ENCODE results near the gene WDR33. TPM values are rescaled to one million over a fixed set of nuclear protein-coding genes. Genes with fewer than 3 reads are reported as not detected.
A peak's percentile ranks its signal among the peaks of the same experiment; 100 is the strongest.

Gene WDR33
- total RNA-seq, 8 experiments from 2014 or later = 32.8 to 80.9 (median 49.2) TPM

GRCh38 chr2:127702395-127703009 is 108.5 kb downstream of the WDR33 start:
- WGBS, 10 experiments = 42 to 88% (median 56%) methylated on average over 4 to 19 of the region's 19 CpGs
- peaks cover 15 to 24% of the 10 kb centered on the region in 2 donors for H3K4me1 ChIP-seq (replicated peaks in 1 of 2)
- peak overlapping the region; percentile 97 to 99 for H3K27ac ChIP-seq
- ATAC-seq (replicated peaks in 6 of 8) = no peak
- in situ Hi-C loops (cut with MboI; ENCODE audit: low pct_unique_long_range_greater_than_20kb in 2 of 9, low sequenced_read_pairs in 9 of 9, unreplicated experiment in 9 of 9) = no loop called here
- H3K4me3 ChIP-seq = peak overlapping the region; percentile 86 to 99 (median 91)

DNA sequence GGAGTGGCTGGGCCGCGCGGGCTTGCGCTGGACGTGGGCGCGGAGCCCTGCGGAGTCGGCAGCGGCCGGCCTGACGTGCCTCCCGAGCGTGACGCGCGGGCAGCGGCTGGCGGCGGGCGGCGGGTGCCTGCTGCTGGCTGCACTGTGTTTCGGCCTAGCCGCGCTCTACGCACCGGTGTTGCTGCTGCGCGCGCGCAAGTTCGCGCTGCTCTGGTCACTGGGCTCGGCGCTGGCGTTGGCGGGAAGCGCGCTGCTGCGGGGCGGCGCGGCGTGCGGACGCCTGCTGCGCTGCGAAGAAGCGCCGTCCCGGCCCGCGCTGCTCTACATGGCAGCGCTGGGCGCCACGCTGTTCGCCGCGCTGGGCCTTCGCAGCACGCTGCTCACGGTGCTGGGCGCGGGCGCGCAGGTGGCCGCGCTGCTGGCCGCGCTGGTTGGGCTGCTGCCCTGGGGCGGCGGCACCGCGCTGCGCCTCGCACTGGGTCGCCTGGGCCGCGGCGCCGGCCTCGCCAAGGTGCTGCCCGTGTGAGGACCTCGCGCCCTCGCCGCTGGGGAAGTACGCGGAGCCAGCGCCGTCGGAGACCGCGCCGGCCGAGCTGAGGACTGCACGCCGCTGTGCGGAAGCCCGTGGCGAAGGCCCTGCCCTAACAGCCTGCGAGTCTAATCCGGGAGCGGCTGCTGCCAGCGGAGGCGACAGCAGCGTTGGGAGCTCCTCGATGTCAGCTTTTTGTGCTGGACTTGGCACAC is 109.1 kb downstream of the WDR33 start:
- Histone ChIP-seq H3K27ac (peak overlapping the region; percentile 97 to 99), H3K4me1 (replicated peaks in 1 of 2) (peaks cover 15 to 24% of the 10 kb centered on the region in 2 donors), H3K4me3 (peak overlapping the region; percentile 86 to 99 (median 91))
- ATAC-seq (replicated peaks in 6 of 8) = peak; percentile 71 to 79 (median 74)
- in situ Hi-C loops (cut with MboI; ENCODE audit: low pct_unique_long_range_greater_than_20kb in 2 of 9, low sequenced_read_pairs in 9 of 9, unreplicated experiment in 9 of 9) = no loop called here
- WGBS, 10 experiments = 0 to 1% (median 0%) methylated on average over 1 to 18 of the region's 108 CpGs; no CpG with 5 or more reads in 6 of the 10 experiments

DNA sequence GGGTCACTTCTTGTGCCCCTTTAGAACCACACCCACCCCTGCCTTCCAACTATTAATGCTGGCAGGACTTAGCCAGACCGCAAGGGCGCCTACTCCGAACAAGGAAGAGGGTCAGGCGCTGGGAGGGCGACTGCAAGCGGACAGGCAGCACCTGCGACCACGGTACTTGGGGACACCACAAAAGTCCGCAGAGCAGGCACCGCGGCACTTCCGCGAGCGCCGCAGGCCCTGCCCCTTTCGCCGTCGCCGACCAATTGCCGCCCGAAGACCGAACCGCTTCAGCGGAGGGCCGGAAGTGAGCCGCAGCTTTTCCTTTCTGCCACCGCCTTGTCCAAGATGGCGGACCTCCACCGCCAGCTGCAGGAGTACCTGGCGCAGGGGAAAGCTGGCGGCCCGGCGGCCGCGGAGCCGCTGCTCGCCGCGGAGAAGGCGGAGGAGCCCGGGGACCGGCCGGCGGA is 109.7 kb downstream of the WDR33 start, which contains the start of gene SFT2D3:
Gene SFT2D3 (plus strand): TSS at position 305 of the 458 bp plus-strand sequence. CDS start 32 bp downstream, at position 337.
- 0 to 7% (median 0%) methylated on average over 2 to 9 of the region's 44 CpGs; no CpG with 5 or more reads in 4 of the 10 experiments for WGBS, 10 experiments
- ATAC-seq (replicated peaks in 6 of 8) = peak; percentile 71 to 91 (median 86)
- Histone ChIP-seq H3K4me1 (replicated peaks in 1 of 2) (peaks cover 15 to 24% of the 10 kb centered on the region in 2 donors), H3K4me3 (peak within 1 kb of the TSS; percentile 86 to 99 (median 91)), H3K27ac (peak within 1 kb of the TSS; percentile 97 to 99)
- in situ Hi-C loops (cut with MboI; ENCODE audit: low pct_unique_long_range_greater_than_20kb in 2 of 9, low sequenced_read_pairs in 9 of 9, unreplicated experiment in 9 of 9) = no loop called here

DNA sequence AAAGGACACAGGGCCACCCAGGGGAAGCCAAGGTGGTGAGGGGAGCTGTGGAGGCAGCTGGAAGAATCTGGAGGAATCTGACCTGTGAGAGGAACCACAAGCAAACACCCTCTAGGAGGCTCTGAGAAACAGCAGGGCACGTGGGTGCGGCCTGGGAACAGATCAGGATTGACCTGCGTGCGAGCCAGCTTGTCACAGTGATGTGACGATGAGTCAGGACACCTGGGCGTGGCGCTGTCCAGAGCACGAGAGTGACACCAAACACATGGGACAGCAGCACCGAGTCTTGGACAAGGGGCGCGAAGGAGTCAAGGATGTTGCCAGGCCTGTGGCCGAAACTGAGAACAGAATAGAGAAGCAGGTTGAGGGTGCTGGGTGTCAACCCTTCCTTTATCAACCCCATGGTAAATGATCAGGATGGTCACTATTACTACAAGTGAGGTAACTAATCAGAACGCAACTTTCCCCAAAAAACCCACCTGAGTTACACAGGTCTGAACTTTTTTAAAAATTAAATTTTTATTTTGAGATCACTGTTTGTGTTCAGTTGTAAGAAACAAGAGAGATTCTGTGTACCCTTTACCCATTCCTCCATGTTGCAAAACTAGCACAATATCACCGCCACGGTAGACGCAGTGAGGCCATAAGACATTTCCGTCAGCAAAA is 110.3 kb downstream of the WDR33 start:
- ATAC-seq (replicated peaks in 6 of 8) = peak in 6 of 8 experiments; percentile 2 to 19 (median 5)
- H3K4me3 ChIP-seq = peak overlapping the region; percentile 86 to 99 (median 91)
- in situ Hi-C loops (cut with MboI; ENCODE audit: low pct_unique_long_range_greater_than_20kb in 2 of 9, low sequenced_read_pairs in 9 of 9, unreplicated experiment in 9 of 9) = no loop called here
- peak overlapping the region; percentile 97 to 99 for H3K27ac ChIP-seq
- peaks cover 15 to 24% of the 10 kb centered on the region in 2 donors for H3K4me1 ChIP-seq (replicated peaks in 1 of 2)
- WGBS, 10 experiments = 19 to 88% (median 75%) methylated on average over 2 to 11 of the region's 17 CpGs; no CpG with 5 or more reads in 1 of the 10 experiments

DNA sequence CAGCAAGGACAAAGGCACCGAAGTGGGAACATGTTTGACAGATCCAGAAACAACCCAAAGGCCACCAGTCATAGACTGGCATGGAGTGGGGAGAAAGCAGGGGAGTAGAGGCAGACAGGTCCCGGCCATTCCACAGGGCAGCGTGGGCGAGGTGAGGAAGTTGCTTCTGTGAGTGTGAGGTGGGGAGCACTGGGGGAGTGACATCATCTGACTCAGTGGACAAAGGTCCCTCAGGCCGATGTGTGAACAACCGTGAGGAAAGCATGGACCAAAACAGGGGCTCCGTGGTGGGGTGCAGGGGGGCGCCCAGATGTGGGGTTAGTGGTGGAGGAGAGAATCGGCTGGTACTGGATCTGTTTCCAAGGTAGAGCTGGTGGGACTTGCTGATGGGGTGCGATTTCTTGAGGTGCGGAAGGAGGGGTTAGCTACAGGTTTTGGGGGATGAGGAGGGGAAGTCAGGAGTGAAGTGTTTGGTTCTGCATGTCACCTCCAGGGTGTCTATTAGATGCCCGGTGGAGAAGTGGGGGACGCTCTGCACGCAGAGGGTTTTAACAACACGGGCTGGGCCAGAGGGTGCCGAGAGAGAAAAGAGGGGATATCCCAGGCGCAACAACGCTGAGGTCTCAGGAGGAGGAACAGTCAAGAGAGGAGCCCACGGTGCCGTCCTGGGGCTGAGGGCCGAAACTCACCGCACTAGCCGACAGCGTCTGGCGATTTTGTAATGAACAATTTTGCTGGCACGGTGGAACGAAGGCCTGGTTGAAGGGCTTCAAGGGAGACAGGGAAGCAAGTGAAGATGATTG is 112.2 kb downstream of the WDR33 start:
- in situ Hi-C loops (cut with MboI; ENCODE audit: low pct_unique_long_range_greater_than_20kb in 2 of 9, low sequenced_read_pairs in 9 of 9, unreplicated experiment in 9 of 9) = no loop called here
- H3K27ac ChIP-seq = no peak overlapping the region
- H3K4me3 ChIP-seq = no peak overlapping the region
- WGBS, 10 experiments = 83 to 96% (median 92%) methylated on average over 2 to 16 of the region's 27 CpGs; no CpG with 5 or more reads in 2 of the 10 experiments
- ATAC-seq (replicated peaks in 6 of 8) = no peak
- H3K4me1 ChIP-seq (replicated peaks in 1 of 2) = peaks cover 15 to 19% of the 10 kb centered on the region in 2 donors

DNA sequence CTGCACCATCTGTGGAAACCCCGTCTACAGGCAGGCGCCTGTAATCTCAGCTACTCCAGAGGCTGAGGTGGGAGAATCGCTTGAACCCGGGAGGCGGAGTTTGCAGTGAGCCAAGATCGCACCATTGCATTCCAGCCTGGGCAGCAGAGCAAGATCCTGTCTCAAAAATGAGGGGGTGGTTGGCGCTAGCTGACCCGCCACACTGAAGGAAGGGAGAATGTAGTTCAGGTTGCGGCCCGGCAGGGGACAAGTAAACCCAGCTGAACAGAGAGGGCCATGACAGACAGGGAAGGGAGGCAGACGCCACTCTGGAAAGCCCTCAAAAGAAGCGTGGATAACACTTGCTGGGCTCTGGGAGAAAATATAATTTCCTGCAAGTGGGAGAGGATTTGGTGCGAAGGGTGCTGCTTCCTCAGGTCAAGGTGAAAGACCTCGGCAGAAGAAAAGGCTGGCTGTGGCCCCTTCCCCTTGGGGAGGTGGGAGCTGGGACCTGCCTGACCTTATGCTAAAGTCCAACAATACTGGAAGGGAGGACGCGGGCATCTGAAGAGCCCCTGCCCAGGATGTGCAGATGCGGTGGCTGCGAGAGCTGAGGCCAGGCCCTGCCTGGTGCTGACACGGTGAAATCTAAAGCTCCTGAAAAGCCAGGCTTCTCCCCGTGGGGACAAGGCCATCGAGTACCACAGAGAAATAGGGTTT is 113.3 kb downstream of the WDR33 start:
- ATAC-seq (replicated peaks in 6 of 8) = no peak
- WGBS, 10 experiments = 82 to 100% (median 88%) methylated on average over 2 to 14 of the region's 21 CpGs; no CpG with 5 or more reads in 1 of the 10 experiments
- no peak overlapping the region for H3K27ac ChIP-seq
- no peak overlapping the region for H3K4me3 ChIP-seq
- in situ Hi-C loops (cut with MboI; ENCODE audit: low pct_unique_long_range_greater_than_20kb in 2 of 9, low sequenced_read_pairs in 9 of 9, unreplicated experiment in 9 of 9) = no loop called here
- H3K4me1 ChIP-seq (replicated peaks in 1 of 2) = peaks cover 7 to 9% of the 10 kb centered on the region in 2 donors

DNA sequence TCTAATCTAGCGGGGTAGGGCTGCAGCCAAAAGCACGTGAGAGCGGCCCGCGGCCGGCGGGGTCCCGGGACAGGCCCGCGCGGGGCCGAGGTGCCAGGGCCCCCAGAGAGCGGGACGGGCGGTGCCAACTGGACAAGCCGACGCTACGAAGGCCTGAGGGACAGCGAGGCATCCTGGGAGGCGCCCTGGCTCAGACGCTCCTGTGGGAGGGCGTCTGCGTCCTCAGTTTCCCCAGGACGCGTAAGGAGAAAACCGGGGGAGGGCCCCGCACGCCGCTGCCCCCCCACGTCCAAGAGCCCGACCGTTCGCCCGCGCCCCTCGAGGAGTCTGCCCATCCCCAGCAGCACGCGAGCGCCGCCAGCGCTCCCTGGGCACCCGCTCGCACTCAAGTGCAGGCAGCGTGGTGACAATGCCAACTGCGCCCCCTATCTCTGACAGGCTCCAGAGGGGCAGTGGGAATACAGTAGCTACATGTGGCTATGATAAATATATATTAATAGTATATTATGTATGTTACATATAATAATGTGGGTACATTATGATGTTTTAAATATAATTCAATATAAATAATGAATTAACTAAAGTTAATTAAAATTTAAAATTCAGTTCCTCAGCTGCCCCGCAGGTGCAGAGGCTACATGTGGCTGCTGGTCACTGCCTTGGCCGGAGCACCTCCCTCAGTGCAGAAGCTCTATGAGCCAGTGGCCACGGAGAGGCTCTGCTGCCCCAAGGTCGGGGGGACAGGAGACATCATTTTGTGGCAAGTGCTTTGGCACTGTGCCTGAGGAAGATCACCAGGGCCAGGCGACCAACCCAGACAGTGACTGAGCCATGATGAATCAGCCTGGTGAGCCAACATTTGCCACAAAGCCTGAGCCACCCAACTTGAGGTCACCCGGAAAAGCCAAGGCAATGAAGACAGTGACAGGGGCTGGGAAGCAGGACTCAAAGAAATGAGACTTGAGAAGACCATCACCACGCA is 115.2 kb downstream of the WDR33 start:
- Histone ChIP-seq H3K4me1 (replicated peaks in 1 of 2) (peaks cover 5 to 8% of the 10 kb centered on the region in 2 donors), H3K27ac (no peak overlapping the region), H3K4me3 (peak overlapping the region in 1 of 5 donors; percentile 11)
- in situ Hi-C loops (cut with MboI; ENCODE audit: low pct_unique_long_range_greater_than_20kb in 2 of 9, low sequenced_read_pairs in 9 of 9, unreplicated experiment in 9 of 9) = no loop called here
- peak in 5 of 8 experiments; percentile 50 to 78 (median 59) for ATAC-seq (replicated peaks in 6 of 8)
- 32 to 100% (median 80%) methylated on average over 1 to 25 of the region's 52 CpGs for WGBS, 10 experiments

DNA sequence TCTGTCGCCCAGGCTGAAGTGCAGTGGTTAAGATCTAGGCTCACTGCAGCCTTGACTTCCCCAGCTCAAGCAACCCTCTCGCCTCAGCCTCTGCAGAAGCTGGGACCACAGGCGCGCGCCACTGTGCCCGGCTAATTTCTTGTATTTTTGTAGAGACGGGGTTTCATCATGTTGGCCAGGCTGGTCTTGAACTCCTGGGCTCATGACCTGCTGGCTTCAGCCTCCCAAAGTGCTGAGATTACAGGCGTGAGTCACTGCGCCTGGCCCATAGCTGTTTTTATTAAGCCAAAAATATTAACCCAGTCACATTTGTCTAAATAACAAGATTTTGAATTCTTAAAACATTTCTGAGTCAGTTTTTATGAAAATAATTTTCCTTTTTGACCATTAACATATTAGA is 116.0 kb downstream of the WDR33 start:
- no peak overlapping the region for H3K4me3 ChIP-seq
- WGBS, 10 experiments = 20 to 100% (median 93%) methylated on average over 1 to 9 of the region's 9 CpGs; no CpG with 5 or more reads in 1 of the 10 experiments
- ATAC-seq (replicated peaks in 6 of 8) = peak in 1 of 8 experiments; percentile 13

DNA sequence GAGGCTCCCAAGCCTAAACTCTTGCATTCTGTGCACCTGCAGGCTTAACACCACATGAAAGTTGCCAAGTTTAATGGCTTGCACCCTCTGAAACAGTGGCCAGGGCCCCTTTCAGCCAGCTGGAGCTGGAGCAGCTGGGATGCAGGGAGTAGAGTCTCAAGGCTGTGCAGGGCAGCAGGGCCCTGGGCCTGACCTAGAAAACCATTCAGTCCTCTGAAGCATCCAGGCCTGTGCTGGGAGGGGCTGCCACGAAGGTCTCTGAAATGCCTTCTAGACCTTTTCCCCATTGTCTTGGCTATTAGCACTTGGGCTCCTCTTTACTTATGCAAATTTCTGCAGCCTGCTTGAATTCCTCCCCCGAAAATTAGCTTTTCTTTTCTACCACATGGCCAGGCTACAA is 120.3 kb downstream of the WDR33 start:
- Histone ChIP-seq H3K4me1 (replicated peaks in 1 of 2) (no peaks in the 10 kb centered on the region), H3K27ac (no peak overlapping the region), H3K4me3 (no peak overlapping the region)
- WGBS, 10 experiments = 35 to 67% (median 51%) methylated on average over 1 to 2 of the region's 2 CpGs; no CpG with 5 or more reads in 2 of the 10 experiments
- ATAC-seq (replicated peaks in 6 of 8) = no peak
- in situ Hi-C loops (cut with MboI; ENCODE audit: low pct_unique_long_range_greater_than_20kb in 2 of 9, low sequenced_read_pairs in 9 of 9, unreplicated experiment in 9 of 9) = no loop called here

More for the DNA sequence above, 116.0 kb downstream of the WDR33 start:
- in situ Hi-C loops (cut with MboI; ENCODE audit: low pct_unique_long_range_greater_than_20kb in 2 of 9, low sequenced_read_pairs in 9 of 9, unreplicated experiment in 9 of 9) = no loop called here
- H3K4me1 ChIP-seq (replicated peaks in 1 of 2) = no peaks in the 10 kb centered on the region
- H3K27ac ChIP-seq = no peak overlapping the region

DNA sequence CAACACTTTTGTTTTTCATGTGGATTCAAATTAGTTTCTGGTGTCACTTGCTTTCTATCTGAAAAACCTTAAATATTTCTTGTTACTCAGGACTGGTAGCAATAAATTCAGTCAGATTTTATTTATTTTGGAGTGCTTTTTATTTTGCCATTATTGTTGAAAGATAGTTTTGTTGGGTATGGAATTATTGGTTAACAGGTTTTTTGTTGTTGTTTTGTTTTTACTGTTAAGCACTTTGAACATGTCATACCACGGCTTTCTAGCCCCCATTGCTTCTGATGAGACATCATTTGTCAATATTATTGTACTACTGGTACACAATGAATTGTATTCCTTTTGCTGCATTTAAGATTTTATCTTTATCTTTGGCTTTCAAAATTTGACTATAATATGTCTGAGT is 122.6 kb downstream of the WDR33 start:
- H3K4me3 ChIP-seq = no peak overlapping the region
- in situ Hi-C loops (cut with MboI; ENCODE audit: low pct_unique_long_range_greater_than_20kb in 2 of 9, low sequenced_read_pairs in 9 of 9, unreplicated experiment in 9 of 9) = no loop called here
- ATAC-seq (replicated peaks in 6 of 8) = no peak
- no peaks in the 10 kb centered on the region for H3K4me1 ChIP-seq (replicated peaks in 1 of 2)
- H3K27ac ChIP-seq = no peak overlapping the region
- 0 to 83% (median 38%) methylated on average over 1 of the region's 1 CpG; no CpG with 5 or more reads in 1 of the 10 experiments for WGBS, 10 experiments
